DMS 273 (cell line): ENCODE data around the gene MGAT4C.

Experiments
- DNase-seq: peaks from one replicate; lab custom pipeline; 2025; ENCODE audit not compliant: unreplicated experiment; lab: John Stamatoyannopoulos, UW

MGAT4C gene

DNA sequence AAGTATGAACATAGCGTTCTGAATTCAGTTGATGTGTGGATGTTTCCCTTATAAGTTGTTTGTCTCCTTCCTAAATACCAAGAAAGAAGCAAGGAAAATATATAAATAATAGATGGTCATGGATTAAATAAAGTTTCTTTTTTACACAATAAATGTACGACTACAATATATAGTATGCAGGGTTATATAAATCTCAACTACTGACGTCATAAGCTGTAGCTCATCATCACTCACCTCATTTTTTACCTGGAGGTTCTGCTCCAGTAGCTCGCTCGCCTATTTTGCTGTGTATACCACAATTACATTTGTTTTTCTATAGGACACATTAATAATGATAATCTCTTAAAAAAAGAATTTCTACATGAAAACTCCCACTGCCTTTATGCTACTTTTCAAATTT lies 272.6 kb downstream of the MGAT4C start:
- DNase-seq, result no peak

DNA sequence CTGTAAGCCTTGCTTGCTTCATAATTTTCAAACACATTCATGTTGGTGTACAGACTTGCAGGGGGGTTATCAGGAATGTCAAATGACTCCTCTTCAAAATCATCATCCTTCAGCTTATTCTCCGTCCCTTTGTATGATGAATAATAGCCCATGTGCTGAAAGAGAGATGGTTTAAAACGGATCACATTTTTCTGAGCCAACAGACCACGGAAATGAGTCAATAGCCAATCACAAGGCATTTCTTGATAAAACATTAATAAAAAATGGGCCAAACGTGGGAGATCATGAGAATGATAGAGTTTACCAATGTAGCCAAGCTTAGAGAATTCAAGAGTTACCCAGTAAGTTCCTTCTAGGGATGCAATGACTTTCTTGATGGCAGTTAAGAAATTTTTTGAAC lies 276.6 kb downstream of the MGAT4C start:
- no peak for DNase-seq

DNA sequence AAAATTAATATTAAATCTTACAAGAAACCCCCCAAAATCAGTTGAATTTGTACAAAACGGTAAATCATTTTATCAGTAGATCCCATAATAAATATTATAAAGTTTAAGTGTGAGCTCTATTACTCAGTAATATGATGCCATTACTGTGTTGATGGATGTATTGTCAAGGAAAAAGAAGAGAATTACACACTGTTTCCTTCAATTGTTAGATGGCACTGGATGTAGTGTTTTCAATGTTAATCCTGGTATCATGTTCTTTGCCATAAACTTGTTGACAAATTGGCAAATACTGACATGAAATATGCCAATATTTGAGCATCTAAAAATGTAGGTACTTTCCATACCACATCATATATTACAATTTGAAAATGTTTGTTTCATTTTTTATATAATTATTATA lies 280.5 kb downstream of the MGAT4C start:
- DNase-seq, result no peak

DNA sequence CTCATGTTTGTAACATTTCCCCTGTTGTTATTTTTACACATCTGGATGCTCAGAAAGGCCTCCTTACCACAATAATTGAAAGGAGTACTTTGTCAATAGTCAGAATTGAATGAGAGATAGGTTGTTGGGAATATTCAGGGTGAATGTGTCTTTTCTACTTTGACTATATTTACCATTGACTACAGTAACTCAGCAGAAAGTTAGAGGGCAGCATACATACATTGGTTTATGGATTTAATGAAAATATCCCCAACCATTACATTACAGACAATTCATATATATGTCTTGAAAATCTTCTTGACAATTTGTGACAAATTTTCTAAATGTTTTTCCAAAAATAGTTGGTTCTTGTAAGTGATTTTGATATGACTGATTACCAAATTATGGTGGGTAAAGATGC lies 284.4 kb downstream of the MGAT4C start:
- no peak for DNase-seq

DNA sequence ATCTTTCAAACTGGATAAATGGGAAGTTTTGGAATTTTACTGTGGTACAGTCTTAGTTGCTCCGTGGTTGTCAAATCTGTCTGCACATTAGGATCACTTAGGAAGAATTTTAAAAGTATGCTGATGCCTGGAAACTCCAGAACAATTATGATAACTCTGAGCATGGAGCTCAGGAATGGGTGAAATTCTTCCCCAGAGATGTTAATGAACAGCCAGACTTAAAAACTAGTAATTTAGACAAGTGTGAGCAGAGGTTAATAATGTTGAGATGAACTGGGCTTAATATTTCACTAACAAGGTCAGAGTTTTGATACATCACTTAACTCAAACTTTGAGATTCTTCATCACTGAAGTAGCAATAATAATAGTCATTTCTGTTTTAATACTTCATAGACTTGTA lies 287.6 kb downstream of the MGAT4C start:
- DNase-seq, result no peak

DNA sequence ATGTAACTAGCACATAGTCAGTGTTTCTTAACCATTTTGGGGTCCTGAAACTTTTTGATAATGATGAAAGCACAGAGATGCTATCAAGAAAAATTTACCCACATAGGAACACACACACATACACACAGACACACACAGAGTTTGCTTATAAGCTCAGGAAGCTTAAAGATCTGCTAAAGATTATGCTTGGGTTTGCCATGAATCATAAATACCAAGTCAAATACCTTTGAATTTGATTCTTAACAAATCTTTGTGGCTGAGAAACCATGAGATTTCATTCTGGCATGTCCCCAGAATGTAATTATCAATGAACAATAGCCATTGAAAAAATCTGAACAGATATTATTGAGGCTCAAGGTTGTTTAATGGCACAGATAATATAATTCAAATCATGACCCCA lies 292.9 kb downstream of the MGAT4C start:
- no peak for DNase-seq

DNA sequence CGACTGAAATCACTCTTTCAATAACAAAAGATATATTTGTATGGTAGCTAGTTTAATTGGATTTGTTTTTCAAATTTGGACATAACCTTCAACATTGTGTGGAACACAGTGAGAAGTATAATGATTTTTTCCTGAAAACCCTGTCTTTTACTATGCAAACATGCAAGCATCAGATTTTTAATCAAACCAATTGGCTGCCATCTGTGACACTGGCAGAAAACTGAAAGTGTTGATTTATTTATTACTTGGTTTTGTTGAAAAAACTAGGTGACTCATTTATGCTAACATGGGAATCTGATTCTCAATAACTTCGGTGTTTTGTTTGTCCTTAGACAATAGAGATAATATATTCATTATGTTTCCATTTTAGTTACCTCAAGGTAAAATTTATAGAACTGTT lies 300.1 kb downstream of the MGAT4C start:
- no peak for DNase-seq

DNA sequence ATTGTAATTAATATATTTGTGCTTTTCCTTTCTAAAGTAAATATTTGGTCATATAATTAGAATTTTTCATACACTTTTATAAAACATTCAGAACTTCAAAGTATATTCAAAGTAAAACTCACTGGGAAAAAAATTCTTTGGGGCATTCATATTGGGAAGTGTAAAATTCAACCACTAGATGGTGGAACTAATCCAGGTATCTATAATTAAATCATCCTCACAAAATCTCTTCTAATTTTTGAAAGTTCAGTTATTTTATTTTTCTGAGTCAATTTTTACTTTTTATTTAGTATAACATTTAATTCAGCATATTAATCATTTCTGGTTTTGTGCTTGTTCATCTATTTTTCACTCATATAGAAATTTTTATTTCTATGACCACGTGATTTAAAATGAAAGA lies 301.1 kb downstream of the MGAT4C start:
- peak; percentile 6 for DNase-seq

DNA sequence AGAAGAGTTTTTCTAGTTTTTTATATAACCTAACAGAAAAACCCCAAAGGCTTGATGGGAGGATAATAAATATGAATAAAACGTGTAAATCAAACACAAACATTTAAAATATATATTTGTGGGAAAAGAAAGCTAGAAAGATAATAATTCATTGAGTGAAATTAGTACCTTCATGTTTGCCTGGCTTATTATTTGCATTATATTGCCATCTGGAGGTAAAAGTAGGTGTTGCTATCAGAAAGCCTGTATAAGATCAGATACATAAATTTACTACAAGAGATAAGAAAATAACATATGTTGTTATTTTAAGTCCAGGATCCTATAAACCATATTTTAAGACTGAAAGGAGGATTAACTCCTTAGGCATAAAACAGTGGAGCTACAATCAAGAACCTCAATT lies 304.4 kb downstream of the MGAT4C start:
- peak; percentile 43 for DNase-seq

DNA sequence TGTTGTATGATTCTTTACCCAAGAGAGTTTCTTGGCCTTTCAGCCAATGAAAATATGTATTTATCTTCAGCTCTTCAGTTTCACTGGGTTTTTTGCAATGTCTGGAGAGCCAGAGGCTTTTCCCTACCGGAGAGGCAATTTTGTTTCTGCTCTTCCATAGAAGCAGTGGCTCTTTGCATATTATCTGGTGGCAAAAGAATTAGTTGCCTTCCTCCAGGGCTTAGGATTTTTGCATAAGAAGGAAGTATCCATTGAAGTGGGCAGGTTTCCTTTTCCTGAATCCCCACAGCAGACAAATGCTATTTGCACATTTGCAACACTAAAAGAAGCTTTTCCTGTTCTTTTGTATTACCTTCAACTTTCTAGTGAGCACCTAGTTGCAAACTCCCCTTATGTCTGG lies 306.9 kb downstream of the MGAT4C start:
- no peak for DNase-seq

DNA sequence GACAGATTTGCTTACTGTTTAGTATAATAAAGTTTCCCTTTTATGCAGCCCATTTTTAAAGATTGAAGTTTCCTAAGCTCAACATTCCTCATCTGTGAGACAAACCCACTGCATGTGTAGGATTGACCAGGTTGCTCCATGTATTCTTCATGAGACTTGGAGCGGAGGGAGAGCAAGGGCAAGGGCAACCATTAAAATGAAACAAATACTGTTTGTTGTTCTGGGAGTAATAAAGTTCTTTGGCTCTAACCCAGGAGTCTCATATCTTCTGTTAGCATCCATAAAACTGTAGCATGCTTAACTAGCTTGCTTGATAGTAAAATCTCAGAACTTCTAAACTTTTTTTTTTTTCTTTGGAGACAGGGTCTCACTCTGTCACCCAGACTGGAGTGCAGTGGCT lies 307.9 kb downstream of the MGAT4C start:
- no peak for DNase-seq

DNA sequence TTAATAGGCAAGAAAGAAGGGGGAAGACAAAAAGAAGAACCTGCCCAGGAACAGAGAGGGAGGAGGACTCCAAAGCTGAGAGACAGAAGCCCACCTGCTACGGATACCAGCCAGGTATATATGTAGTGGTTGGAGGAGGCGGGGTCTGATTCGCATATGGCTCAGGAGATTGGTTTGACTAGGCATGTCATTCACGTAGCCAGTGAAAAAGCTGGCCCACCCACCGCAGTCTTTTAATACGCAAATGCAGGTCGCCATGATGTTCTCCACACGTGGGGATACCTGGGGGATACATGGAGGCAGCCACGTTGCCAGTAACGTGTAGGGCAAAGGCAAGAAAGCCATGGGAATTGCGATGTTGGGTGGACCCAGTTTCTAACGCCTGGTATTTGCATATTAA lies 308.9 kb downstream of the MGAT4C start:
- no peak for DNase-seq

DNA sequence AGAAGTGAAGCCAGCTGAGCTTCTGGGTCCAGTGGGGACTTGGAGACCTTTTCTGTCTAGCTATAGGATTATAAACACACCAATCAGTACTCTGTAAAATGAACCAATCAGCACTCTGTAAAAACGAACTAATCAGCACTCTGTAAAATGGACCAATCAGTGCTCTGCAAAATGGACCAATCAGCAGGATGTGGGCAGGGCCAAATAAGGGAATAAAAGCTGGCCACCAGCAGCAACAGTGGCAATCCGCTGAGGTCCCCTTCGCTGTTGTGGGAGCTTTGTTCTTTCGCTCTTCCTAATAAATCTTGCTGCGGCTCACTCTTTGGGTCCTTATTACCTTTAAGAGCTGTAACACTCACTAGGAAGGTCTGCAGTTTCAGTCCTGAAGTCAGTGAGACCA lies 309.8 kb downstream of the MGAT4C start:
- no peak for DNase-seq

DNA sequence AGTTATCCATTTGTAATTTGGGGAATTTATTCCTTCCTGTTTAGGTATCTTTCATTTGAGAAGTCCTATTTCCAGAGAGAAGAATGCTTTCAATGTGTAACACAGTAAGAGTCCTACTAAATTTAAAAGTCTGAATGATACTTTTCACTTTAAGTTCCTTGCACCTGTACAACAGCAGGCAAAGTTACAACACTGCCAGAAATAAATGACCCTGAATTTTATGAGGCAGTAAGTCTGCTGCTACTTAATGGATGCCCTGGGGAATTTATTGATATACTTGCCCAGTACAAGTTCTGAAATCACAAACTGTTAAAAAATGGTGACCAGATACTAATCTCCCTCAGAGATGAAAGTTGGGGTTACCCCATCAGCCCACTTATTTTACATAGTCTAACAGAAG lies 329.0 kb downstream of the MGAT4C start:
- peak; percentile 0 for DNase-seq

DNA sequence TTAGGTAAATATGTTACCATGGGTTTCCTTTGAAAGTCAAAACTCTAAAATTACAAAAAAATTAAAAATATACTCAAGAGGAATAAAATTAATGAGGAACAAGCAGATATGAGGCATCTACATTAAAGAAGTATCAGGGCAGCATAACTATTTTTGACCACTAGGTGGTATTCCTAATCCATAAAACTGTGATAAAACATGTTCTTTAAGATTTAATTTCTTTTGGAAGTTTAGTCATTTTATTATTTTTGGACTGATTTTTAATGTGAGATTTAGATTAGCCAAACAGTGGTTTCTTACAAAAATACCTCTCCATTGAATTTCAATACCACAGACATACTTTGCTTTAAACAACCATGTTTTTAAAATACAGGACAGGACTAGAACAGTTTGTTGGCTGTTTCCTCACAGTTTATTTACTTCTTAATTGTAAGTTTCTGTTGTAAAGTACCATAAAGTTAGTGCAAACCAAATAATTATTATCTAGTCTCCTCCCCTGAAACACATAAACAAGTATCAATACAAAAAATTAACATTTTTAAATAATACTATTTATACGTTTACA lies 332.3 kb downstream of the MGAT4C start:
- DNase-seq, result peak; percentile 36

DNA sequence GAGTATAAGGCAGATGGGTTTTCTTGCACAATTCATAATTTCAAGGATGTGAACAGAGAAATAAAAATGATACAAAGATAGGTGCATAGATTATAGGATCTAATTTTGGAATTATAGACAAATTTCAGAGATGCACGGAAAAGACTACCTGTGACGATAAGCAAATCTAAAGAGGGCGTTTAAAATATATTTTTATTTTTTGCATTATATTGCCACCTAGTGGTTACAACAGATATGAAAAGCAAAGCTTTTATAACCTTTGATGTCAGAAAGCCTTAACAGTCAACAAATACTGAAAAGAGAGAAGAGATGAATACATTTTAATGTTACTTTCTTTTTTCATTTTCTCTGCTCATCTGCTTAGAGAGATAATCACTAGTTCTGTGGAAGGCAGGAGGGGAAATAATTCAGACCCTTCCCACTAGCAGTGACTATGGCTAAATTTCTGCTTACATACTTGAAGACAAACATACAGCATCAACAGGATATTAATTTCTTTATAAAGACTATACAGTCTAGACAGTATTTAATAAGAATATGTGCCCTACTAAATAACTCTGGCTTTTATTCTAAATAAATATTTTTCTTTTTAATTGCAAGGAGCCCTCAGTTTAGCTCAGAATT lies 335.8 kb downstream of the MGAT4C start:
- DNase-seq, result peak; percentile 59
